Fibroblast of lung (primary cell): ENCODE measurements around the gene CLNK. TPM values are rescaled to one million over a fixed set of nuclear protein-coding genes. Genes with fewer than 3 reads are reported as not detected.

ENCODE experiments used
- DNase-seq, 2 donors: peaks; one replicate each; pipeline versions ENCODE4 v3.0.0 to v3.0.0-alpha.2; 2010; ENCODE audit warnings: low read depth in 2 of 2
- H2AFZ ChIP-seq: 2 replicates; pipeline ENCODE4 v1.5.1; 2012; ENCODE audit warnings: low read length, control low read depth, inconsistent platforms
- H3K27ac ChIP-seq: 2 replicates; pipeline ENCODE4 v1.5.1; 2011; ENCODE audit warnings: low read length, control low read depth; ENCODE audit not compliant: insufficient read depth
- H3K27me3 ChIP-seq: 2 replicates; pipeline ENCODE4 v1.5.1; 2011; ENCODE audit warnings: mild to moderate bottlenecking, low read length; ENCODE audit not compliant: control insufficient read depth, insufficient read depth
- H3K36me3 ChIP-seq: 2 replicates; pipeline ENCODE4 v1.5.1; 2011; ENCODE audit warnings: low read length; ENCODE audit not compliant: control insufficient read depth, insufficient read depth
- H3K4me1 ChIP-seq: 2 replicates; pipeline ENCODE4 v1.5.1; 2011; ENCODE audit warnings: low read length; ENCODE audit not compliant: control insufficient read depth, insufficient read depth; ENCODE audit errors: extremely low read depth
- H3K4me2 ChIP-seq: 2 replicates; pipeline ENCODE4 v1.5.1; 2011; ENCODE audit warnings: low read length, control low read depth; ENCODE audit not compliant: insufficient read depth; ENCODE audit errors: extremely low read depth
- H3K4me3 ChIP-seq, 4 experiments: fragments of 200-600 bp in 1 of 4; sonication (generic) in 1 of 4; replicated peaks in 1 of 4; 2 replicates each; pipeline ENCODE4 v1.5.1; 2011 to 2016; ENCODE audit warnings: low read length in 4 of 4, low read depth in 3 of 4, mild to moderate bottlenecking in 3 of 4, control low read depth in 2 of 4, inconsistent platforms in 1 of 4, mixed read lengths in 1 of 4; ENCODE audit not compliant: insufficient read depth in 1 of 4; ENCODE audit errors: control extremely low read depth in 1 of 4
- H3K79me2 ChIP-seq: 2 replicates; pipeline ENCODE4 v1.5.1; 2012; ENCODE audit warnings: mild to moderate bottlenecking, low read length, inconsistent platforms; ENCODE audit not compliant: control insufficient read depth, insufficient read depth
- H3K9ac ChIP-seq: 2 replicates; pipeline ENCODE4 v1.5.1; 2011; ENCODE audit warnings: mild to moderate bottlenecking, low read length, control low read depth; ENCODE audit not compliant: insufficient read depth
- H3K9me3 ChIP-seq: 2 replicates; pipeline ENCODE4 v1.5.1; 2012; ENCODE audit warnings: low read depth, low read length; ENCODE audit not compliant: control insufficient read depth, insufficient read depth
- H4K20me1 ChIP-seq: 2 replicates; pipeline ENCODE4 v1.5.1; 2011; ENCODE audit warnings: low read length; ENCODE audit not compliant: control insufficient read depth, insufficient read depth; ENCODE audit errors: extremely low read depth
- EZH2 ChIP-seq: IDR thresholded peaks from 2 replicates; pipeline ENCODE4 v1.5.1; 2012; ENCODE audit warnings: low read length, control low read depth, mild to moderate bottlenecking; ENCODE audit errors: missing control alignments
- polyA plus RNA-seq, 2 donors: library from polyadenylated mRNA; depleted of rRNA in 1 of 2; stranded (reverse) in 1 of 2; unstranded in 1 of 2; fragments of >200 nt; gene quantifications; 2 replicates each; pipeline ENCODE4 v1.2.1, GENCODE V29; 2011 to 2012; ENCODE audit warnings: missing spikeins in 1 of 2
- total RNA-seq: library from RNA; depleted of rRNA; stranded (reverse); fragments of >200 nt; gene quantifications from 2 replicates; pipeline ENCODE4 v1.2.1, GENCODE V29; 2014
- TF ChIP-seq, protein P1 (sequence below), 2 donors: IDR thresholded peaks in 1 of 2; conservative IDR thresholded peaks in 1 of 2; 1 replicate in 1 of 2; 2 replicates in 1 of 2; pipeline ENCODE4 v1.5.1; 2011 to 2012; ENCODE audit warnings: low read length in 2 of 2, control low read depth in 1 of 2, inconsistent platforms in 1 of 2, low read depth in 1 of 2, mild to moderate bottlenecking in 1 of 2

Gene CLNK
- total and polyA plus RNA-seq, 2 donors (not counting 1 experiment from before 2014, with no cell fraction given): not detected

DNA sequence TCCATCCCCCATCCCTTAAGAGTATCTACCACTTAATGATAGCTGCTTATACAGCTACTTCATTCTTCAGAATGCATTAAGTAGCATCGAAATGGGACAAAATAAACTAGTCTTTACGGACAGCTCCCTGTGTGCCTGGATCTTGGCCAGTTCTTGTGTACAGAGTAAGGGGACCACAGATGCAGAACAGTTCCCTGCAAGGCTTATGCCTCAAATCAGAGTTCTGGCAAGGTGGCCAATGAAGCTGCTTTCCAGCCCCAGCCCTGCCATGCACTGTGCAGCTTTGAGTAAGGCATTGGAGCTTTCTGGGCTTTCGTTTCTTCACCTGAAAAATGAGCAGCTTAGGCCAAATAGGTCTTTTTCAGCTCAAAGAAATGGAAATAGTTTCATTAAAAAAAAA is 14.2 kb downstream of the CLNK start:
- Histone ChIP-seq H3K36me3 (no peaks in the 10 kb centered on the region), H3K9ac (no peak overlapping the region), H4K20me1 (no peaks in the 10 kb centered on the region), H3K4me1 (no peaks in the 10 kb centered on the region), H3K27me3 (peaks cover 7% of the 10 kb centered on the region), H3K4me2 (no peak overlapping the region), H3K79me2 (no peaks in the 10 kb centered on the region), H2AFZ (no peak overlapping the region), H3K9me3 (no peaks in the 10 kb centered on the region), H3K4me3 (no peak overlapping the region), H3K27ac (no peak overlapping the region)
- DNase-seq: no peak
- TF ChIP-seq EZH2: no peak
- TF ChIP-seq, protein P1, sequence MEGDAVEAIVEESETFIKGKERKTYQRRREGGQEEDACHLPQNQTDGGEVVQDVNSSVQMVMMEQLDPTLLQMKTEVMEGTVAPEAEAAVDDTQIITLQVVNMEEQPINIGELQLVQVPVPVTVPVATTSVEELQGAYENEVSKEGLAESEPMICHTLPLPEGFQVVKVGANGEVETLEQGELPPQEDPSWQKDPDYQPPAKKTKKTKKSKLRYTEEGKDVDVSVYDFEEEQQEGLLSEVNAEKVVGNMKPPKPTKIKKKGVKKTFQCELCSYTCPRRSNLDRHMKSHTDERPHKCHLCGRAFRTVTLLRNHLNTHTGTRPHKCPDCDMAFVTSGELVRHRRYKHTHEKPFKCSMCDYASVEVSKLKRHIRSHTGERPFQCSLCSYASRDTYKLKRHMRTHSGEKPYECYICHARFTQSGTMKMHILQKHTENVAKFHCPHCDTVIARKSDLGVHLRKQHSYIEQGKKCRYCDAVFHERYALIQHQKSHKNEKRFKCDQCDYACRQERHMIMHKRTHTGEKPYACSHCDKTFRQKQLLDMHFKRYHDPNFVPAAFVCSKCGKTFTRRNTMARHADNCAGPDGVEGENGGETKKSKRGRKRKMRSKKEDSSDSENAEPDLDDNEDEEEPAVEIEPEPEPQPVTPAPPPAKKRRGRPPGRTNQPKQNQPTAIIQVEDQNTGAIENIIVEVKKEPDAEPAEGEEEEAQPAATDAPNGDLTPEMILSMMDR (conservative IDR thresholded peaks at IDR 0.05 in 1 of 2, IDR thresholded peaks at IDR 0.05 in 1 of 2; ENCODE audit: low read depth in 1 of 2, low read length in 2 of 2): no peak

DNA sequence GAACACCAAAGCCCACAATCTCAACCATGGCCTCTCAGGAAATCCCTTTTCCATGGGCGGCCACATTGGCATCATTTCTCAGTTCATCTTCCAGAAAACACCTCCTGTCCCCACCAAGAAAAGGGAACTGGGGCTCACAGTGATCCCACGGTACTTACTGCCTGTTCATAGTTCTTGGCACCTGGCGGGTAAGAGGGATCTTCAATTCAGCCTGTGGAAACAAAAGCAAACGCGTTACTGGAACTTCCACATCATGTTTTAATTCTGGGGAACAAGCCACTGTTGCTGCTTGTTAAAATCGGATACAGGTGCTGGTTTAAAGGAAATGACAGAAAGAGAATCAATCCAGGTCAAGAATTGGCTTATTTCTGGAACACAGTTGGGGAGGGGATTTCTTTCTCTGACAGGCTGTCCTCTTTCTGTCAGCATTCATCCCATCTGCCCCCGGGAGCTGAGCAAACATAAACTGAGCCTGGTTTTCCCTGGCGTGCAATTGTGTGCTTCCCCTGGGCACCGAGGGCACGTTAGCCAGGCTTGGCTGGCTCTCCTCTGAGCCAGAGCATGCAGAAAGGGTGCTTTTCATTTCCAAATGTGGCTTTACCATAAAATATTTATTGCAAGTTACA is 16.8 kb downstream of the CLNK start:
- Histone ChIP-seq H3K9ac (no peak overlapping the region), H3K27ac (no peak overlapping the region), H2AFZ (no peak overlapping the region), H3K36me3 (no peaks in the 10 kb centered on the region), H3K4me1 (no peaks in the 10 kb centered on the region), H3K79me2 (no peaks in the 10 kb centered on the region), H4K20me1 (no peaks in the 10 kb centered on the region), H3K4me2 (no peak overlapping the region), H3K4me3 (no peak overlapping the region), H3K9me3 (no peaks in the 10 kb centered on the region), H3K27me3 (peaks cover 7% of the 10 kb centered on the region)
- TF ChIP-seq EZH2: no peak
- TF ChIP-seq, protein P1 (conservative IDR thresholded peaks at IDR 0.05 in 1 of 2, IDR thresholded peaks at IDR 0.05 in 1 of 2; ENCODE audit: low read depth in 1 of 2, low read length in 2 of 2): no peak
- DNase-seq: no peak

DNA sequence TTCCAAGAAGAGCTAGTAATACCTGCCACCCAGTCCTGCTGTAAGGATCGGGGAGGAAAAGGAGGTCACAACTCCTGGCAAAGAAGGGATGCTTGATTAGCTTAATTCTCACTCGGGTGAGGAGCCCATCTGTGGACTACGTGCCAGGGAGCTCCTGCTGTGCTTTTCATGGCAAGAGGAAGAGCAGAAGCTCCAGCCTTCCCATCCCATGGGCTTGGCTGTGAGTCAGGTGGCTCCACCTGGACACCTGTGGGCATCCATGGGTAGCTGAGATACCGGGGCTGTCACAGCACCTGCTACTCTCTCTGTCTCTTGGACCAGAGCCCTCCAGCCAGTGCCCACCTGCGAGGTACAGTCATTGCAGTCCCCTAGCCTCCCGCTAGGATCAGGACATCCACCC is 18.0 kb downstream of the CLNK start:
- no peaks in the 10 kb centered on the region for H3K79me2 ChIP-seq
- no peak for DNase-seq
- no peak for TF ChIP-seq EZH2
- TF ChIP-seq, protein P1 (conservative IDR thresholded peaks at IDR 0.05 in 1 of 2, IDR thresholded peaks at IDR 0.05 in 1 of 2; ENCODE audit: low read depth in 1 of 2, low read length in 2 of 2): no peak
- H3K4me2 ChIP-seq: no peak overlapping the region
- no peak overlapping the region for H3K4me3 ChIP-seq
- no peak overlapping the region for H2AFZ ChIP-seq
- H3K27me3 ChIP-seq: peaks cover 7% of the 10 kb centered on the region
- H3K9me3 ChIP-seq: no peaks in the 10 kb centered on the region
- no peaks in the 10 kb centered on the region for H4K20me1 ChIP-seq
- no peak overlapping the region for H3K9ac ChIP-seq
- H3K36me3 ChIP-seq: no peaks in the 10 kb centered on the region
- no peaks in the 10 kb centered on the region for H3K4me1 ChIP-seq
- no peak overlapping the region for H3K27ac ChIP-seq
